Omental fat pad (tissue), 4 donors: ENCODE data around the gene RHEB. TPM values are rescaled to one million over a fixed set of nuclear protein-coding genes. Genes with fewer than 3 reads are reported as not detected.

Experiments
- ATAC-seq: fragments of 150-250 bp; one replicate; pipeline ENCODE4 v1.9.1; 2016; ENCODE audit warnings: mild to moderate bottlenecking, moderate library complexity; ENCODE audit not compliant: low FRiP score
- DNase-seq: peaks from one replicate; pipeline ENCODE4 v3.0.0-alpha.2; 2019; ENCODE audit warnings: low spot score
- total RNA-seq, 4 donors: library from RNA; depleted of rRNA; stranded (reverse); fragments of >200 nt; gene quantifications; one replicate each; pipeline ENCODE4 v1.1.0, GENCODE V29; 2016
- TF ChIP-seq, protein P1 (sequence below), 3 donors: fragments of 450-650 bp; IDR thresholded peaks; one replicate each; pipeline ENCODE4 v1.5.1; 2016 to 2017; ENCODE audit warnings: antibody characterized with exemption in 3 of 3, mild to moderate bottlenecking in 3 of 3, moderate library complexity in 2 of 3

RHEB gene
- total RNA-seq, 4 donors from 2014 or later = 93.9 to 124 (median 104) TPM

DNA sequence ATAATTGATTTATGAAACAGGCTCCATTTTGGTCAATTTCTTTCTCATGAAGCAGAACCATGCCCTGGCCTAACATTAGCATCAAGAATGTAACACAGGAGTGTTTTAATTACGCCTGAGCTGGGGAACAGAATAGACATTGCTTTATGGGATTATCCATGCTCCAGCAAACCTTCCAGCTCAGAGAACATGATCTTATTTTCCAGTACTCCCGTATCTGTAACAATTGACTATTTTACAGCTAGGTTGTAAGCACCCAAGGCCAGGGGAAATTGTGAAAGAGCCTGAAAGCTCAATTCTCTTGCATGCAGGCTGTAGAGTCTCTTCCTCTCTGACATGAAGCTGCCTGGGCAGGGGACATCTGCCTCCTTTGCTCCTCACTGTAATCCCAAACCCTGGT lies 49.0 kb downstream of the RHEB start:
- DNase-seq (no peak), ATAC-seq (no peak)
- TF ChIP-seq, protein P1, sequence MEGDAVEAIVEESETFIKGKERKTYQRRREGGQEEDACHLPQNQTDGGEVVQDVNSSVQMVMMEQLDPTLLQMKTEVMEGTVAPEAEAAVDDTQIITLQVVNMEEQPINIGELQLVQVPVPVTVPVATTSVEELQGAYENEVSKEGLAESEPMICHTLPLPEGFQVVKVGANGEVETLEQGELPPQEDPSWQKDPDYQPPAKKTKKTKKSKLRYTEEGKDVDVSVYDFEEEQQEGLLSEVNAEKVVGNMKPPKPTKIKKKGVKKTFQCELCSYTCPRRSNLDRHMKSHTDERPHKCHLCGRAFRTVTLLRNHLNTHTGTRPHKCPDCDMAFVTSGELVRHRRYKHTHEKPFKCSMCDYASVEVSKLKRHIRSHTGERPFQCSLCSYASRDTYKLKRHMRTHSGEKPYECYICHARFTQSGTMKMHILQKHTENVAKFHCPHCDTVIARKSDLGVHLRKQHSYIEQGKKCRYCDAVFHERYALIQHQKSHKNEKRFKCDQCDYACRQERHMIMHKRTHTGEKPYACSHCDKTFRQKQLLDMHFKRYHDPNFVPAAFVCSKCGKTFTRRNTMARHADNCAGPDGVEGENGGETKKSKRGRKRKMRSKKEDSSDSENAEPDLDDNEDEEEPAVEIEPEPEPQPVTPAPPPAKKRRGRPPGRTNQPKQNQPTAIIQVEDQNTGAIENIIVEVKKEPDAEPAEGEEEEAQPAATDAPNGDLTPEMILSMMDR (IDR thresholded peaks at IDR 0.05) = no peak

DNA sequence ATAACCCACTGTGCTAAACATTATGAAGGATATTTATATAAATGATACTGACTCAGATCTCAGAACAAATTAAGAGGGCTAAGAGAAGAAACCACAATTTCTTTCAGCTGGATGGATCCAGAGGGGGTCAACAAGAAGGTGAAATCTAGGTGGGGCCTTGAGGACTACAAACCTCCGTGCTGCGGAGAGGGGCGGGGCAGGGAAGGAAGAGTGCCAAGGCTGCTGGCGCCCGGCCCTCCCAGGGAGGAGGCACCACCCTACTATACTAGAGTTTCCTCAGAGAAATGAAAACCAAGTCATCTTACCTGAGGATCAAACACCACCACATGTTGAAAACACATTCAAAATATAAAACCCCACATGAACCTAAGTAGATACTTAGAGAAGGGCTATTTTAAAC lies 50.4 kb downstream of the RHEB start:
- TF ChIP-seq, protein P1 (IDR thresholded peaks at IDR 0.05) = no peak
- ATAC-seq (no peak), DNase-seq (no peak)

DNA sequence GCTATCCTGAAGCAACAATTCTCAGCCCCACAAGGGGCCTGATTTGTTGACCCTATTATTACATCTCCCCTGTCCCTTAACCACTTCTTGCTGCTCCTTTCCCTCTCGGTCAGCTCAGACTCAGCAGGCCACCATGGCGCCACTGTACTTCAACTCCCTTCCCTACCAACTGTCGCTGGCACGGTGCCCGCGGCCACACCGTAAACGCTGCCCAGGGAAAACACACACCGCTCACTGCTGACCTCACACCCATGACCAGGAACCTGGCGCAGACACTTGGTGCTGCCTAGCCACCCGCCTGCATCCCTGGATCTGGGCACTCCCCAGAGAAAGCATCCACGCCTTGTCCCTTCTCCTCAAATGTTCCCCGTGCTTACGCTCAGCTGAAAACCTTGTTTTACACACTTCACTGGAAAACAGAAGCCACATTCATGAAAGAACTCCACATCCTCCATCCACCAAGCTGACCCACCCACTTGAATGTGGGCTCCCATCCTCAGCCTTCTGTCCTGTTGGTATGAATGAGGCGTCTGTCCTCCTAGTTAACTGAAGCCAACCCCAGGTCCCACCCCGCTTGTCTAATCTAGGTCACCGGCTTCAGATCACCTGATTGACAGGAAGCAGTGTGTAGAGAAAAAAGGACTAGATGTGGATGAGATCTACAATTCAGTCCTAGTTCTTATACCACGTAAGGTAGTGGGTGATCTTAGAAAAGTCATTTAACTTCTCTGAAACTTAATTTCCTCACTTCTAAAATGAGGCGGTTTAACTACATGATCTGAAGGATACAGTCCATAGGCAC lies 51.3 kb downstream of the RHEB start:
- no peak for DNase-seq
- no peak for ATAC-seq
- TF ChIP-seq, protein P1 (IDR thresholded peaks at IDR 0.05) = no peak

DNA sequence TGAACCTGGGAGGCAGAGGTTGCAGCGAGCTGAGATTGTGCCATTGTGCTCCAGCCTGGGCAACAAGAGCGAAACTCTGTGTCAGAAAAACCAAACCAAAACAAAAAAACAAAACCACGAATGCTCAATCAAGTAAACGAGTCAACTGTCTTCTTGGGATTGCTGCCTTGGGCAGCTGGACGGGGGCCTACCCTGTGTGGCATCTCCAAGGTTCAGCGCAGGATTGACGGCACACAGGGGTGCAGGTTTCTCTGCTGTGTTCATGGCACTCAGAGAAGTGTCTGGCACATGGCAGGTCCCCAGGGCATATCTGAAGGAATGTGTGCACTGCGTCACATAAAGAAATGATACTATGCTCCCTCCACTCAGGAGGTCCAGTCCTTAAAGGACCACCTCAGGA lies 54.5 kb downstream of the RHEB start:
- TF ChIP-seq, protein P1 (IDR thresholded peaks at IDR 0.05) = no peak
- no peak for DNase-seq
- no peak for ATAC-seq

DNA sequence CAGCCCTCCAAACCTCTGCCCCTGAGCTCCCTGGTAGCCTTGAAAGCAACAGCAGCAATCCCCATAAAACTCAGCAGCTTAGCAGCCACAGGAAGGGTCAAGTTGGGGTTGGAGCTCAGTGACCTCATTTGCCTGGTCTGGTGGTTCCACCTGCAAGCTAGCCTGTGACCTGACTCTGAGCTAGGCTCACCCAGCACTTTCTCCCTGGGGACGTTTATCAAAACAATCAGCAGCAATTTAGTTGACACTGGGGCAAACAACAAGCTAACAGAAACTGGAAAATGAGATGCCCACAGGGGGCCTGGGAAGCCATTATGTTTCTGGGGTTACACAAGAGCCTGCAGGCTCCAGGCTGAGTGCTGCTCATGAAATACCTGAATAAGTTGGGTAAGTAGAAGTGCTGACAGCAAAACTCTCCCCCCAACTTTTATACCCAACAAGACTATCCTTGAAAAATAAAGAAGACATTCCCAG lies 57.4 kb downstream of the RHEB start:
- TF ChIP-seq, protein P1 (IDR thresholded peaks at IDR 0.05) = no peak
- ATAC-seq = no peak
- DNase-seq = no peak

DNA sequence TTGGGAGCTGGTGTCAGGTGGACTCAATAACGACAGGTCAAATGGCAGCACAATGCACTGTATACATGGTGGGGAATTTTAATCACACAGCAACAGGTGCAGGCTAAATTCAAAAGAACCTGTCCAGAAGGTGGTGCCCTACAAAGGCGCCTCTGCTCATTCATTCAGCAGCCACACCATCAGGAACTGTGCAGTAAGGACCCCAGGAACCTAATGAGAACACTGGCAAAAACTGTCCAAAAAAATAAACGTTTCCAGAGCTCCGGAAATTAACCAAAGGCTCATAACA lies 57.8 kb downstream of the RHEB start:
- TF ChIP-seq, protein P1 (IDR thresholded peaks at IDR 0.05) = no peak
- ATAC-seq (no peak), DNase-seq (no peak)
